ENCODE results near the gene SYT17.

Gene SYT17

GRCh38 chr16:19308392-19308791 is 140.4 kb downstream of the SYT17 start:
- no peak for DNase-seq

GRCh38 chr16:19309178-19309577 is 141.1 kb downstream of the SYT17 start:
- DNase-seq: no peak

GRCh38 chr16:19314718-19315425 is 146.8 kb downstream of the SYT17 start:
- DNase-seq: no peak

- DNase-seq: no peak
Measured at GRCh38 chr16:19315889-19316433, 147.9 kb downstream of the SYT17 start.

GRCh38 chr16:19316846-19317245 is 148.8 kb downstream of the SYT17 start:
- DNase-seq: no peak

All from activated T-cell treated with anti-CD3 and anti-CD28 coated beads, Interleukin-2, amount 50 U/mL, for 48 hours (primary cell).